IMR-90 (cell line): ENCODE results near the gene GHDC. TPM values are rescaled to one million over a fixed set of nuclear protein-coding genes. Genes with fewer than 3 reads are reported as not detected.

Experiments
- ATAC-seq: fragments of 200-7000 bp; cut with Tn5 transposase; 2 replicates; pipeline ENCODE4 v1.9.1; 2020; ENCODE audit warnings: low read depth, mild to moderate bottlenecking, moderate library complexity
- BruUV-seq: library from RNA; stranded (reverse); fragments of 400-500 nt; replicated peaks from 2 replicates; lab custom pipeline; 2021; lab: Mats Ljungman, UMichigan
- CTCF ChIA-PET: fragments of 300-600 bp; formaldehyde crosslinking; extraction: SDS; loops from one replicate; lab custom pipeline; 2021; ENCODE audit warnings: antibody characterized with exemption; lab: Yijun Ruan, JAX
- POLR2A ChIA-PET: fragments of 300-600 bp; sonication (Branson Sonifier 250); formaldehyde crosslinking; loops from one replicate; lab custom pipeline; 2022; ENCODE audit warnings: antibody characterized with exemption; ENCODE audit not compliant: unreplicated experiment; lab: Charles Lee
- DNase-seq: peaks from one replicate; pipeline ENCODE4 v3.0.0; 2013
- H2AFZ ChIP-seq: replicated peaks from 2 replicates; pipeline ENCODE3; 2013; ENCODE audit warnings: low read length, mild to moderate bottlenecking; ENCODE audit not compliant: poor library complexity
- H2AK5ac ChIP-seq: 2 replicates; pipeline ENCODE4 v1.6.1; 2013; ENCODE audit warnings: low read depth, low read length, inconsistent platforms
- H2AK9ac ChIP-seq: replicated peaks from 2 replicates; pipeline ENCODE3; 2013; ENCODE audit warnings: mild to moderate bottlenecking, low read depth, low read length, moderate library complexity; ENCODE audit not compliant: poor library complexity
- H2BK120ac ChIP-seq: 2 replicates; pipeline ENCODE4 v1.6.1; 2013; ENCODE audit warnings: low read depth, low read length, inconsistent platforms
- H2BK15ac ChIP-seq: 3 replicates; pipeline ENCODE4 v1.6.1; 2013; ENCODE audit warnings: low read depth, low read length, inconsistent platforms
- H2BK20ac ChIP-seq: 2 replicates; pipeline ENCODE4 v1.6.1; 2013; ENCODE audit warnings: low read depth, mild to moderate bottlenecking, inconsistent platforms, low read length, moderate library complexity
- H2BK5ac ChIP-seq: 2 replicates; pipeline ENCODE4 v1.6.1; 2013; ENCODE audit warnings: mild to moderate bottlenecking, low read depth, low read length, inconsistent platforms; ENCODE audit not compliant: poor library complexity, severe bottlenecking
- H3K14ac ChIP-seq: replicated peaks from 2 replicates; pipeline ENCODE4 v1.6.1; 2013; ENCODE audit warnings: low read depth, low read length, inconsistent platforms
- H3K18ac ChIP-seq: 2 replicates; pipeline ENCODE4 v1.6.1; 2013; ENCODE audit warnings: low read depth, low read length, control low read depth
- H3K23ac ChIP-seq: 2 replicates; pipeline ENCODE4 v1.6.1; 2013; ENCODE audit warnings: low read depth, low read length, inconsistent platforms
- H3K27ac ChIP-seq: 2 replicates; pipeline ENCODE4 v1.5.1; 2013; ENCODE audit warnings: mild to moderate bottlenecking, control low read depth, low read length; ENCODE audit not compliant: insufficient read depth
- H3K27me3 ChIP-seq: 2 replicates; pipeline ENCODE4 v1.6.1; 2013; ENCODE audit warnings: low read length; ENCODE audit not compliant: control insufficient read depth, insufficient read depth
- H3K36me3 ChIP-seq: 2 replicates; pipeline ENCODE4 v1.6.1; 2013; ENCODE audit warnings: low read length, mixed read lengths; ENCODE audit not compliant: control insufficient read depth, insufficient read depth
- H3K4ac ChIP-seq: 2 replicates; pipeline ENCODE4 v1.6.1; 2013; ENCODE audit warnings: low read depth, low read length, inconsistent platforms
- H3K4me1 ChIP-seq: 2 replicates; pipeline ENCODE4 v1.6.1; 2013; ENCODE audit warnings: low read length, mixed read lengths; ENCODE audit not compliant: control insufficient read depth, insufficient read depth
- H3K4me2 ChIP-seq: 2 replicates; pipeline ENCODE4 v1.6.1; 2013; ENCODE audit warnings: low read depth, mild to moderate bottlenecking, control low read depth, low read length, moderate library complexity
- H3K4me3 ChIP-seq: 2 replicates; pipeline ENCODE4 v1.5.1; 2013; ENCODE audit warnings: low read depth, mild to moderate bottlenecking, control low read depth, low read length, moderate library complexity; ENCODE audit not compliant: insufficient read depth
- H3K56ac ChIP-seq: 2 replicates; pipeline ENCODE4 v1.6.1; 2013; ENCODE audit warnings: low read length, inconsistent platforms; ENCODE audit not compliant: insufficient read depth; ENCODE audit errors: extremely low read depth
- H3K79me1 ChIP-seq, 2 experiments: 2 replicates each; pipeline ENCODE4 v1.6.1; 2013; ENCODE audit warnings: low read length in 2 of 2, inconsistent platforms in 1 of 2, low read depth in 1 of 2
- H3K9ac ChIP-seq: 2 replicates; pipeline ENCODE4 v1.6.1; 2013; ENCODE audit warnings: low read depth, low read length, control low read depth
- H3K9me1 ChIP-seq: 2 replicates; pipeline ENCODE4 v1.6.1; 2013; ENCODE audit warnings: low read length, inconsistent platforms; ENCODE audit not compliant: insufficient read depth
- H3K9me3 ChIP-seq: 2 replicates; pipeline ENCODE4 v1.6.1; 2013; ENCODE audit warnings: low read length; ENCODE audit not compliant: control insufficient read depth, insufficient read depth
- H4K20me1 ChIP-seq: 2 replicates; pipeline ENCODE4 v1.6.1; 2013; ENCODE audit warnings: low read length, inconsistent platforms; ENCODE audit not compliant: insufficient read depth
- H4K5ac ChIP-seq: 2 replicates; pipeline ENCODE4 v1.6.1; 2013; ENCODE audit warnings: mild to moderate bottlenecking, low read depth, low read length, control low read depth
- H4K8ac ChIP-seq, 2 experiments: 2 replicates each; pipeline ENCODE4 v1.6.1; 2013; ENCODE audit warnings: low read depth in 2 of 2, low read length in 2 of 2, control low read depth in 1 of 2, inconsistent platforms in 1 of 2
- H4K91ac ChIP-seq: 2 replicates; pipeline ENCODE4 v1.6.1; 2013; ENCODE audit warnings: low read depth, low read length, inconsistent platforms; ENCODE audit not compliant: insufficient read depth
- MAFK ChIP-seq: IDR thresholded peaks from 2 replicates; pipeline ENCODE4 v1.6.1; 2012; ENCODE audit warnings: low read depth, low read length, improper control_type of control experiment
- WGBS, 2 experiments: methylation state at CpG; one replicate each; pipeline versions ENCODE4 v1.1.5 to v1.1.7; 2013; ENCODE audit warnings: missing lambda C conversion rate in 2 of 2; ENCODE audit not compliant: insufficient read length in 1 of 2; ENCODE audit errors: extremely low coverage in 2 of 2; 5-methylcytosine and 5-hydroxymethylcytosine counted together
- dilution Hi-C: fragments of 300-500 bp; cut with HindIII; formaldehyde crosslinking; loops from one replicate; pipeline ENCODE4 v1.14.3; 2018; ENCODE audit warnings: low sequenced_read_pairs; ENCODE audit not compliant: unreplicated experiment
- in situ Hi-C: fragments of 300-500 bp; cut with MboI; formaldehyde crosslinking; loops from 3 replicates; pipeline ENCODE4 v1.14.3; 2019; ENCODE audit warnings: low sequenced_read_pairs, inconsistent platforms, mixed read lengths
- intact Hi-C: fragments of 100-400 bp; cut with micrococcal nuclease; formaldehyde crosslinking; loops from 2 replicates; pipeline ENCODE4 v1.10.0; 2022
- polyA plus RNA-seq, 3 experiments: library from polyadenylated mRNA; depleted of rRNA; stranded (reverse); fragments of >200 nt; gene quantifications; 2 replicates each; pipeline ENCODE4 v1.2.3, GENCODE V29; 2012; ENCODE audit warnings: low replicate concordance in 1 of 3
- total RNA-seq: library from RNA; depleted of rRNA; stranded (reverse); fragments of >200 nt; gene quantifications from 2 replicates; pipeline ENCODE4 v1.2.3, GENCODE V29; 2012

The GHDC gene
- total and polyA plus RNA-seq, 2 of the 4 experiments (the other 2 are of a cell fraction), result 5.2 to 8.1 TPM

DNA sequence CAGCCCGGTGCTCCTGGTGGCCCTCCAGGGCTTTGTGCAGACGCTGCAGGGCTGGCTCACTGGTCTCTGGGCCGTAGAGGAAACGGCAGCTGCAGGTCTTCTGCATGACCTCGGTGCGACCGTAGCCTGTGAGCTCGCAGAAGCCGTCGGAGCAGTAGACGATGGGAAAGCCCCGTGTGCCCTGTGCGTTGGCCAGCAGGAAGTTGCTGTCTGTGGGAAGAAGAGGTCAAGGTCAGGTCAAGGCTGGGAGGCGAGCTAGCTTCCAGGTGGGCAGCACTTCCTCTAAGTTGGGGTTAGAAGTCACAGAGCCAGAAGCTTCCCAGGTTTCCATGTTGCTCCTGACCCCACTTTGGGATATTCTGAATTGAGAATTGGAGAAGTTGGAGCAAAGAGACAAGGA, 15.5 kb downstream of the GHDC start:
- no peaks in the 10 kb centered on the region for H3K9me1 ChIP-seq
- no peak overlapping the region for H3K4ac ChIP-seq
- BruUV-seq, result no TSS peak
- no peak overlapping the region for H3K23ac ChIP-seq
- H2AFZ ChIP-seq, result no peak overlapping the region
- H3K18ac ChIP-seq, result no peak overlapping the region
- in situ Hi-C loops (no loop called here), intact Hi-C loops (no loop called here), dilution Hi-C loops (no loop called here)
- H4K20me1 ChIP-seq, result 0 out of 2 replicates have a peak, but pooled peaks cover 2% of the 10 kb centered on the region
- H4K8ac ChIP-seq, result no peak overlapping the region
- no peak overlapping the region for H2AK5ac ChIP-seq
- no peak overlapping the region for H3K27ac ChIP-seq
- POLR2A ChIA-PET, result no interaction called here
- no peak overlapping the region for H2BK15ac ChIP-seq
- no peak overlapping the region for H3K9ac ChIP-seq
- CTCF ChIA-PET, result no interaction called here
- H3K4me1 ChIP-seq, result peaks cover 5% of the 10 kb centered on the region
- no peak overlapping the region for H2BK20ac ChIP-seq
- DNase-seq (no peak), ATAC-seq (no peak)
- no peak overlapping the region for H3K4me3 ChIP-seq
- H2BK120ac ChIP-seq, result no peak overlapping the region
- 35% methylated on average over 10 of the region's 14 CpGs; no CpG with 5 or more reads in 1 of the 2 experiments for WGBS, 2 experiments
- H3K56ac ChIP-seq, result no peak overlapping the region
- no peak for TF ChIP-seq MAFK
- H3K14ac ChIP-seq, result no peak overlapping the region
- no peak overlapping the region for H4K5ac ChIP-seq
- no peak overlapping the region for H4K91ac ChIP-seq
- H3K4me2 ChIP-seq, result no peak overlapping the region
- H3K36me3 ChIP-seq, result no peaks in the 10 kb centered on the region
- no peaks in the 10 kb centered on the region for H3K79me1 ChIP-seq
- H3K9me3 ChIP-seq, result no peaks in the 10 kb centered on the region
- peaks cover 55% of the 10 kb centered on the region for H3K27me3 ChIP-seq
- H2AK9ac ChIP-seq, result no peak overlapping the region
- no peak overlapping the region for H2BK5ac ChIP-seq
